K562 (cell line): Measurements from ENCODE around the gene PROM2. TPM values are rescaled to one million over a fixed set of nuclear protein-coding genes. Genes with fewer than 3 reads are reported as not detected.

ENCODE experiments used
- ATAC-seq: fragments of 200-7000 bp; cut with Tn5 transposase; 3 replicates; pipeline ENCODE4 v1.9.1; 2020; ENCODE audit warnings: moderate library complexity
- BruUV-seq: library from RNA; stranded (reverse); fragments of 400-500 nt; replicated peaks from 2 replicates; lab custom pipeline; 2021; lab: Mats Ljungman, UMichigan
- CTCF ChIA-PET: fragments of 300-600 bp; formaldehyde crosslinking; extraction: SDS; loops from one replicate; lab custom pipeline; 2021; ENCODE audit warnings: low intra/inter-chr PET ratio; lab: Yijun Ruan, JAX
- POLR2A ChIA-PET: fragments of 300-600, 350-650 bp; sonication (Branson Sonifier 250); formaldehyde crosslinking; extraction: SDS; loops from one replicate; lab custom pipeline; 2021; ENCODE audit warnings: antibody characterized with exemption, inconsistent platforms; lab: Yijun Ruan, JAX
- DNase-seq, 4 experiments: peaks; one replicate each; pipeline versions ENCODE4 v3.0.0 to v3.0.0-alpha.2; 2011 to 2018; ENCODE audit warnings: low spot score in 3 of 4, mixed read lengths in 3 of 4; ENCODE audit errors: extremely low read depth in 1 of 4
- FAIRE-seq: peaks from 2 replicates; lab custom pipeline; 2011; peaks lifted over from hg19 to GRCh38; lab: Jason Lieb, UNC
- H2AFZ ChIP-seq: 2 replicates; pipeline ENCODE4 v1.6.0; 2011; ENCODE audit warnings: low read depth, low read length, control low read depth, inconsistent platforms
- H3K27ac ChIP-seq: fragments of 200-600 bp; 3 replicates; pipeline ENCODE4 v1.8.0; 2011; ENCODE audit warnings: low read depth, mild to moderate bottlenecking, control low read depth, inconsistent platforms, low read length, moderate library complexity, mixed read lengths; ENCODE audit errors: extremely low read depth
- H3K27me3 ChIP-seq, 2 experiments: fragments of 300-600 bp in 1 of 2; 2 replicates in 1 of 2; 3 replicates in 1 of 2; pipeline versions ENCODE4 v1.6.0 to v1.8.0; 2011; ENCODE audit warnings: inconsistent platforms in 2 of 2, low read length in 2 of 2, mild to moderate bottlenecking in 1 of 2, mixed read lengths in 1 of 2, moderate library complexity in 1 of 2; ENCODE audit not compliant: control insufficient read depth in 2 of 2, insufficient read depth in 2 of 2
- H3K36me3 ChIP-seq: fragments of 300-600 bp; 3 replicates; pipeline ENCODE4 v1.8.0; 2011; ENCODE audit warnings: mild to moderate bottlenecking, low read length, inconsistent platforms; ENCODE audit not compliant: control insufficient read depth, insufficient read depth
- H3K4me1 ChIP-seq, 2 experiments: fragments of 200-600 bp in 1 of 2; replicated peaks in 1 of 2; 2 replicates in 1 of 2; 3 replicates in 1 of 2; pipeline versions ENCODE4 v1.5.1 to v1.8.0; 2011; ENCODE audit warnings: inconsistent platforms in 2 of 2, low read length in 2 of 2, mild to moderate bottlenecking in 1 of 2, mixed read lengths in 1 of 2, moderate library complexity in 1 of 2; ENCODE audit not compliant: control insufficient read depth in 2 of 2, insufficient read depth in 2 of 2
- H3K4me2 ChIP-seq: 2 replicates; pipeline ENCODE4 v1.6.1; 2011; ENCODE audit warnings: low read length, control low read depth, inconsistent platforms, mixed read lengths; ENCODE audit not compliant: insufficient read depth
- H3K4me3 ChIP-seq: fragments of 200-600 bp; sonication (generic), shearing (Covaris generic); 2 replicates; pipeline ENCODE4 v1.5.1; 2016; ENCODE audit warnings: control low read depth, inconsistent platforms
- H3K79me2 ChIP-seq: fragments of 200-600 bp; 3 replicates; pipeline ENCODE4 v1.8.0; 2011; ENCODE audit warnings: low read length, inconsistent platforms; ENCODE audit not compliant: control insufficient read depth, insufficient read depth
- H3K9ac ChIP-seq, 2 experiments: 2 replicates each; pipeline versions ENCODE4 v1.6.0 to v1.6.1; 2011; ENCODE audit warnings: low read depth in 2 of 2, low read length in 2 of 2, control low read depth in 1 of 2, inconsistent platforms in 1 of 2, mild to moderate bottlenecking in 1 of 2, mixed read lengths in 1 of 2; ENCODE audit not compliant: insufficient read depth in 1 of 2
- H3K9me1 ChIP-seq: one replicate; pipeline ENCODE4 v1.6.0; 2011; ENCODE audit warnings: inconsistent platforms, mild to moderate bottlenecking, low read length, moderate library complexity; ENCODE audit not compliant: control insufficient read depth, insufficient read depth
- H3K9me3 ChIP-seq: replicated peaks from 2 replicates; pipeline ENCODE4 v1.5.1; 2011; ENCODE audit warnings: low read depth, low read length, inconsistent platforms; ENCODE audit not compliant: control insufficient read depth, insufficient read depth
- H4K20me1 ChIP-seq: replicated peaks from 2 replicates; pipeline ENCODE4 v1.6.1; 2011; ENCODE audit warnings: low read length, inconsistent platforms, mixed read lengths; ENCODE audit not compliant: control insufficient read depth, insufficient read depth
- ZNF12 ChIP-seq: sonication (generic); formaldehyde crosslinking; IDR thresholded peaks from 2 replicates; pipeline ENCODE4 v1.4.0; 2020; ENCODE audit warnings: mild to moderate bottlenecking, missing genetic modification reagents
- ZZZ3 ChIP-seq: fragments of 450-650 bp; IDR thresholded peaks from 2 replicates; pipeline ENCODE4 v1.6.1; 2016; ENCODE audit warnings: antibody characterized with exemption, mild to moderate bottlenecking, moderate library complexity
- WGBS: fragments of 100-300 bp; shearing (Covaris generic); methylation state at CpG from one replicate; pipeline ENCODE4 v1.1.6; 2016; ENCODE audit warnings: low coverage, mixed read lengths; ENCODE audit not compliant: insufficient coverage; ENCODE audit errors: missing lambda C conversion rate; 5-methylcytosine and 5-hydroxymethylcytosine counted together
- in situ Hi-C: fragments of 300-500 bp; cut with MboI; formaldehyde crosslinking; loops from 4 replicates; pipeline ENCODE4 v1.15.0; 2018; ENCODE audit warnings: inconsistent platforms, mixed read lengths
- intact Hi-C: fragments of 100-400 bp; cut with micrococcal nuclease; formaldehyde crosslinking; loops from 2 replicates; pipeline ENCODE4 v1.14.2; 2022
- polyA plus RNA-seq, 8 experiments: library from polyadenylated mRNA; depleted of rRNA in 4 of 8; stranded (reverse) in 5 of 8; unstranded in 3 of 8; fragments of >200 nt; fragmentation: Nextera tagmentation in 2 of 8; fragmentation: Illumina TruSeq in 1 of 8; extraction: Ambion mirVana in 2 of 8; extraction: Trizol in 1 of 8; gene quantifications; 2 replicates each; pipeline versions ENCODE4 v1.2.1 to v1.2.3, GENCODE V29; 2011 to 2014; ENCODE audit warnings: inconsistent platforms in 1 of 8, missing spikeins in 1 of 8
- total RNA-seq, 7 experiments: library from RNA; depleted of rRNA in 6 of 7; stranded (reverse); fragments of >200 nt in 6 of 7; fragmentation: Illumina TruSeq in 2 of 7; extraction: Trizol in 2 of 7; gene quantifications; 2 replicates each; pipeline versions ENCODE4 v1.2.1 to v1.2.3, GENCODE V29; 2011 to 2021; ENCODE audit warnings: low replicate concordance in 1 of 7
- TF ChIP-seq, protein P1 (sequence below): sonication (generic); IDR thresholded peaks from 2 replicates; pipeline ENCODE4 v1.6.1; 2016

Gene PROM2
- total and polyA plus RNA-seq, 9 of the 15 experiments (the other 6 are each of a cell fraction or from before 2014, with no cell fraction given) = not detected

DNA sequence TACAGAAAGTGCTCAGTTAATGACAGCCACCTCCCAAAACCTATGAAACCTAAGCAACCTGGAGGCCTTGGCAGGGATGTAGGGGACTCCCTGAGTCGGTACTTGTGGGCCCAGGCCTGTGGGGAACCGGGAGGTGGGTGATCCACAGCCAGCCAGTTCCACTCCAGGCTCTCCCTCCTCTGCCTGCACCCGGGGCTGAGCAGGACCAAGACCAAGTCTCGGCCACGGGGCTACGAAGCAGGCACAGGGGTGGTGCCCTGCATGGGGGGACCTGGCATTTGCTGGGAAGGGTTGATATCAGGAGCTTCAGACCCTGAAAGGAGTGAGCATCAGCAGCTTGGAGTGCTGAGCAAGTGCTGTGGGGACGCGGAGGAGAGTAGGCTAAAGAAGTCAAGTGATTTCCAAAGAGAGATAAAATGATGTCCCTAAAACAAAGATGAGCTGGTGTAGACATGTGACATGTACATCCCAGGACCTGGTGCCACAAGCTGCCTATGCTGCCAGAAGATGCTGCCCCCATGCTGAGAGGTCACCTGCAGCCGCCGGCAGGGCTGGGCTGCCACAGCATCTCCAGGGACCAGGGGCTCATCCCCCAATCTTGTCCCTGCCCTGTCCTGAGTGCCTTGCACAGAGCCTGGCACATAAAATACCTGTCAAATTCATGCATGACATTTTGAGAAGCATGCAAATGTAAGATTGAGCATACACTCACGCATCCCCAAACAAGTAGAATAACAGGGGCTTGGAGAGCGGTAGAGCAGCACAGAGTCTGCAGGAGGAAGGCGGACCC is 44.4 kb downstream of the PROM2 start:
- peaks cover 9% of the 10 kb centered on the region for H4K20me1 ChIP-seq
- no peak overlapping the region for H3K4me2 ChIP-seq
- no peak overlapping the region for H3K27ac ChIP-seq
- intact Hi-C loops = no loop called here
- TF ChIP-seq, protein P1, sequence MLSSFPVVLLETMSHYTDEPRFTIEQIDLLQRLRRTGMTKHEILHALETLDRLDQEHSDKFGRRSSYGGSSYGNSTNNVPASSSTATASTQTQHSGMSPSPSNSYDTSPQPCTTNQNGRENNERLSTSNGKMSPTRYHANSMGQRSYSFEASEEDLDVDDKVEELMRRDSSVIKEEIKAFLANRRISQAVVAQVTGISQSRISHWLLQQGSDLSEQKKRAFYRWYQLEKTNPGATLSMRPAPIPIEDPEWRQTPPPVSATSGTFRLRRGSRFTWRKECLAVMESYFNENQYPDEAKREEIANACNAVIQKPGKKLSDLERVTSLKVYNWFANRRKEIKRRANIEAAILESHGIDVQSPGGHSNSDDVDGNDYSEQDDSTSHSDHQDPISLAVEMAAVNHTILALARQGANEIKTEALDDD = no peak
- TF ChIP-seq ZZZ3 = no peak
- no peak for TF ChIP-seq ZNF12 (CRISPR knock-in tag)
- TF ChIP-seq, all 486 proteins: peak for 0
- WGBS = 1% methylated on average over 13 of the region's 13 CpGs
- peaks cover 6 to 65% of the 10 kb centered on the region in 2 experiments; a peak in 4 of 5 replicates for H3K27me3 ChIP-seq
- H3K4me3 ChIP-seq = no peak overlapping the region
- no TSS peak for BruUV-seq
- ATAC-seq (no peak), DNase-seq (no peak), FAIRE-seq (no peak)
- no peak overlapping the region for H2AFZ ChIP-seq
- H3K36me3 ChIP-seq = no peaks in the 10 kb centered on the region
- peaks cover 0 to 6% of the 10 kb centered on the region in 2 experiments; a peak in 2 of 5 replicates for H3K4me1 ChIP-seq
- no peak overlapping the region for H3K9ac ChIP-seq
- no peaks in the 10 kb centered on the region for H3K9me3 ChIP-seq
- in situ Hi-C loops = no loop called here
- H3K79me2 ChIP-seq = no peaks in the 10 kb centered on the region
- ChIA-PET CTCF (no interaction called here), POLR2A (no interaction called here)
- H3K9me1 ChIP-seq = no peaks in the 10 kb centered on the region
